Measurements from ENCODE around the gene TEX14. TPM values are rescaled to one million over a fixed set of nuclear protein-coding genes. Genes with fewer than 3 reads are reported as not detected.

The TEX14 gene
- total and polyA plus RNA-seq, 10 of the 15 experiments (the other 5 are each of a cell fraction or from before 2014, with no cell fraction given) = 0.15 to 1.3 (median 0.66) TPM

- TF ChIP-seq, protein P1, sequence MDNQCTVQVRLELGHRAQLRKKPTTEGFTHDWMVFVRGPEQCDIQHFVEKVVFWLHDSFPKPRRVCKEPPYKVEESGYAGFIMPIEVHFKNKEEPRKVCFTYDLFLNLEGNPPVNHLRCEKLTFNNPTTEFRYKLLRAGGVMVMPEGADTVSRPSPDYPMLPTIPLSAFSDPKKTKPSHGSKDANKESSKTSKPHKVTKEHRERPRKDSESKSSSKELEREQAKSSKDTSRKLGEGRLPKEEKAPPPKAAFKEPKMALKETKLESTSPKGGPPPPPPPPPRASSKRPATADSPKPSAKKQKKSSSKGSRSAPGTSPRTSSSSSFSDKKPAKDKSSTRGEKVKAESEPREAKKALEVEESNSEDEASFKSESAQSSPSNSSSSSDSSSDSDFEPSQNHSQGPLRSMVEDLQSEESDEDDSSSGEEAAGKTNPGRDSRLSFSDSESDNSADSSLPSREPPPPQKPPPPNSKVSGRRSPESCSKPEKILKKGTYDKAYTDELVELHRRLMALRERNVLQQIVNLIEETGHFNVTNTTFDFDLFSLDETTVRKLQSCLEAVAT (IDR thresholded peaks at IDR 0.05) = no peak
- TF ChIP-seq LARP7 (IDR thresholded peaks at IDR 0.05) (0 out of 2 replicates have a peak, but pooled peaks have one; percentile 70), JUNB (IDR thresholded peaks at IDR 0.05) (no peak; the same call in 1 of the 2 replicates), CHD1 (IDR thresholded peaks at IDR 0.05; ENCODE audit: low read depth, low read length) (no peak), RCOR1 (conservative IDR thresholded peaks at IDR 0.05; ENCODE audit: low read depth, low read length) (0 out of 2 replicates have a peak, but pooled peaks have one; percentile 16), E2F8 (IDR thresholded peaks at IDR 0.05; ENCODE audit: low read depth, partially characterized antibody) (no peak), EED (IDR thresholded peaks at IDR 0.05; ENCODE audit: low read depth) (no peak), DPF2 (IDR thresholded peaks at IDR 0.05) (peak; percentile 62), ATF2 (IDR thresholded peaks at IDR 0.05; ENCODE audit: low read length) (no peak), GATAD2B (conservative IDR thresholded peaks at IDR 0.05; ENCODE audit: low read depth) (peak; percentile 82), TCF12 (IDR thresholded peaks at IDR 0.05; ENCODE audit: low read depth, low read length) (peak; percentile 88), GABPA (IDR thresholded peaks at IDR 0.05; ENCODE audit: low read depth) (no peak), ESRRA (IDR thresholded peaks at IDR 0.05; ENCODE audit: low read length) (no peak), MEF2B (IDR thresholded peaks at IDR 0.05; ENCODE audit: partially characterized antibody, poor library complexity, severe bottlenecking) (peak; percentile 52), ETV6 (conservative IDR thresholded peaks at IDR 0.05 in 1 of 2, IDR thresholded peaks at IDR 0.05 in 1 of 2; ENCODE audit: borderline replicate concordance in 1 of 2, low read depth in 1 of 2) (no peak), RB1 (IDR thresholded peaks at IDR 0.05; ENCODE audit: borderline replicate concordance) (0 out of 2 replicates have a peak, but pooled peaks have one; percentile 46), SMARCA5 (IDR thresholded peaks at IDR 0.05) (no peak), RBBP5 (conservative IDR thresholded peaks at IDR 0.05) (no peak), BMI1 (IDR thresholded peaks at IDR 0.05; ENCODE audit: borderline replicate concordance) (no peak), POLR2AphosphoS2 (IDR thresholded peaks at IDR 0.05; ENCODE audit: low read depth, low read length) (no peak), PML (IDR thresholded peaks at IDR 0.05; ENCODE audit: low read length) (0 out of 2 replicates have a peak, but pooled peaks have one; percentile 10), RUNX3 (IDR thresholded peaks at IDR 0.05; ENCODE audit: low read length) (peak; percentile 74)
- TF ChIP-seq, protein P2, sequence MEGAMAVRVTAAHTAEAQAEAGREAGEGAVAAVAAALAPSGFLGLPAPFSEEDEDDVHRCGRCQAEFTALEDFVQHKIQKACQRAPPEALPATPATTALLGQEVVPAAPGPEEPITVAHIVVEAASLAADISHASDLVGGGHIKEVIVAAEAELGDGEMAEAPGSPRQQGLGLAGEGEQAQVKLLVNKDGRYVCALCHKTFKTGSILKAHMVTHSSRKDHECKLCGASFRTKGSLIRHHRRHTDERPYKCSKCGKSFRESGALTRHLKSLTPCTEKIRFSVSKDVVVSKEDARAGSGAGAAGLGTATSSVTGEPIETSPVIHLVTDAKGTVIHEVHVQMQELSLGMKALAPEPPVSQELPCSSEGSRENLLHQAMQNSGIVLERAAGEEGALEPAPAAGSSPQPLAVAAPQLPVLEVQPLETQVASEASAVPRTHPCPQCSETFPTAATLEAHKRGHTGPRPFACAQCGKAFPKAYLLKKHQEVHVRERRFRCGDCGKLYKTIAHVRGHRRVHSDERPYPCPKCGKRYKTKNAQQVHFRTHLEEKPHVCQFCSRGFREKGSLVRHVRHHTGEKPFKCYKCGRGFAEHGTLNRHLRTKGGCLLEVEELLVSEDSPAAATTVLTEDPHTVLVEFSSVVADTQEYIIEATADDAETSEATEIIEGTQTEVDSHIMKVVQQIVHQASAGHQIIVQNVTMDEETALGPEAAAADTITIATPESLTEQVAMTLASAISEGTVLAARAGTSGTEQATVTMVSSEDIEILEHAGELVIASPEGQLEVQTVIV (IDR thresholded peaks at IDR 0.05; ENCODE audit: borderline replicate concordance, partially characterized antibody) = peak; percentile 84
- TF ChIP-seq, protein P3, sequence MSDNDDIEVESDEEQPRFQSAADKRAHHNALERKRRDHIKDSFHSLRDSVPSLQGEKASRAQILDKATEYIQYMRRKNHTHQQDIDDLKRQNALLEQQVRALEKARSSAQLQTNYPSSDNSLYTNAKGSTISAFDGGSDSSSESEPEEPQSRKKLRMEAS (IDR thresholded peaks at IDR 0.05; ENCODE audit: low read depth, low read length) = no peak
These were observed 174.4 kb downstream of the TEX14 start (continued) for GRCh38 chr17:58517378-58517927.

Measured in GM12878 (cell line).